MCF 10A (cell line): ENCODE data around the gene ZNF630. TPM values are rescaled to one million over a fixed set of nuclear protein-coding genes. Genes with fewer than 3 reads are reported as not detected.
"Not testable (repeated sequence)": the region's sequence is repeated elsewhere in the genome, so short reads cannot be mapped to it uniquely, and the experiment has no call there.

Experiments
- Bru-seq: library from RNA; stranded (reverse); fragments of 400-500 nt; gene quantifications from one replicate; lab custom pipeline; 2021; lab: Mats Ljungman, UMichigan
- BruChase-seq, 2 experiments: library from RNA; stranded (reverse); fragments of 400-500 nt; gene quantifications; one replicate each; lab custom pipeline; 2021; lab: Mats Ljungman, UMichigan
- BruUV-seq: library from RNA; stranded (reverse); fragments of 400-500 nt; replicated peaks from 2 replicates; lab custom pipeline; 2021; lab: Mats Ljungman, UMichigan
- CTCF ChIA-PET: fragments of 300-600 bp; sonication (Branson Sonifier 250); formaldehyde crosslinking; extraction: SDS; loops from one replicate; lab custom pipeline; 2021; ENCODE audit warnings: antibody characterized with exemption, inconsistent platforms; lab: Yijun Ruan, JAX
- POLR2A ChIA-PET: fragments of 300-600, 350-650 bp; sonication (Branson Sonifier 250); formaldehyde crosslinking; extraction: SDS; loops from one replicate; lab custom pipeline; 2020; ENCODE audit warnings: antibody characterized with exemption, inconsistent platforms; lab: Yijun Ruan, JAX
- DNase-seq: peaks from one replicate; pipeline ENCODE4 v3.0.0-alpha.2; 2018; ENCODE audit not compliant: unreplicated experiment
- H3K27ac Mint-ChIP-seq: one replicate; pipeline ENCODE4 v1.8.0; 2022; ENCODE audit warnings: mild to moderate bottlenecking, low read depth, mixed read lengths; ENCODE audit not compliant: unreplicated experiment
- H3K27me3 Mint-ChIP-seq: one replicate; pipeline ENCODE4 v1.8.0; 2022; ENCODE audit warnings: mixed read lengths; ENCODE audit not compliant: insufficient read depth, unreplicated experiment
- H3K36me3 Mint-ChIP-seq: one replicate; pipeline ENCODE4 v1.8.0; 2022; ENCODE audit warnings: mild to moderate bottlenecking, moderate library complexity, mixed read lengths; ENCODE audit not compliant: insufficient read depth, unreplicated experiment
- H3K4me1 Mint-ChIP-seq: one replicate; pipeline ENCODE4 v1.8.0; 2022; ENCODE audit warnings: mixed read lengths; ENCODE audit not compliant: insufficient read depth, unreplicated experiment
- H3K4me3 Mint-ChIP-seq: one replicate; pipeline ENCODE4 v1.8.0; 2022; ENCODE audit warnings: mild to moderate bottlenecking, moderate library complexity, mixed read lengths; ENCODE audit not compliant: unreplicated experiment
- H3K9me3 Mint-ChIP-seq: one replicate; pipeline ENCODE4 v1.8.0; 2022; ENCODE audit warnings: mixed read lengths; ENCODE audit not compliant: unreplicated experiment
- CTCF ChIP-seq: fragments of 200-600 bp; IDR thresholded peaks from one replicate; pipeline ENCODE4 v1.8.0; 2022; ENCODE audit warnings: antibody characterized with exemption, mild to moderate bottlenecking; ENCODE audit not compliant: unreplicated experiment
- intact Hi-C: fragments of 100-400 bp; cut with micrococcal nuclease; formaldehyde crosslinking; loops from 2 replicates; pipeline ENCODE4 v1.14.1; 2022
- long read RNA-seq: library from polyadenylated mRNA; stranded (forward); transcript quantifications from one replicate; pipeline ENCODE4 v2.0.0, GENCODE V29; 2022
- total RNA-seq: library from RNA; stranded (reverse); gene quantifications from 2 replicates; pipeline ENCODE4 v1.2.3, GENCODE V29; 2022

ZNF630 gene
- total RNA-seq (2.4 and 3.2 TPM in 2 replicates), Bru-seq, nascent RNA (percentile 47 among the genes with signal in this experiment), BruChase-seq, experiment 1, labeled RNA remaining after a 6-hour chase (percentile 52 among the genes with signal in this experiment), BruChase-seq, experiment 2, labeled RNA remaining after a 2-hour chase (percentile 61 among the genes with signal in this experiment)
- long read RNA-seq, partial matches to known transcripts: 0 of 6 reads
- long read RNA-seq, other reads (novel, unspliced or antisense): 5 of 6 reads

GRCh38 chrX:48071064-48071985 is at the start of gene ZNF630:
TSS of gene ZNF630 (minus strand) at chrX:48071640. CDS start at chrX:48066886, 4,754 bp downstream.
- H3K36me3 Mint-ChIP-seq: peaks cover 11% of the 10 kb centered on the region
- intact Hi-C loops: no loop called here
- POLR2A ChIA-PET: no interaction called here
- TSS peak; percentile 73 for BruUV-seq
- H3K4me3 Mint-ChIP-seq: peak within 1 kb of the TSS; percentile 81
- no peaks in the 10 kb centered on the region for H3K9me3 Mint-ChIP-seq
- no peaks in the 10 kb centered on the region for H3K27me3 Mint-ChIP-seq
- DNase-seq: no peak
- H3K4me1 Mint-ChIP-seq: no peaks in the 10 kb centered on the region
- no peak for TF ChIP-seq CTCF
- CTCF ChIA-PET: interaction anchor here (0.6 kb wide), 1 partner anchor 30 kb away, joined by 4 read pairs; no protein-coding TSS in a partner anchor
- peak within 1 kb of the TSS; percentile 92 for H3K27ac Mint-ChIP-seq

- H3K4me3 Mint-ChIP-seq: no peak overlapping the region
These were observed 36.3 kb upstream of the ZNF630 start for GRCh38 chrX:48107717-48108116.

GRCh38 chrX:48102874-48103374 is 31.5 kb upstream of the ZNF630 start:
- H3K27me3 Mint-ChIP-seq: no peaks in the 10 kb centered on the region
- H3K36me3 Mint-ChIP-seq: no peaks in the 10 kb centered on the region
- TF ChIP-seq CTCF: no peak
- ChIA-PET CTCF (no interaction called here), POLR2A (no interaction called here)
- BruUV-seq: no TSS peak
- H3K9me3 Mint-ChIP-seq: peaks cover 8% of the 10 kb centered on the region
- H3K27ac Mint-ChIP-seq: no peak overlapping the region
- H3K4me1 Mint-ChIP-seq: no peaks in the 10 kb centered on the region
- intact Hi-C loops: no loop called here
- H3K4me3 Mint-ChIP-seq: no peak overlapping the region
- DNase-seq: no peak

More at GRCh38 chrX:48107717-48108116, 36.3 kb upstream of the ZNF630 start:
- H3K27ac Mint-ChIP-seq: no peak overlapping the region
- intact Hi-C loops: no loop called here
- no peaks in the 10 kb centered on the region for H3K36me3 Mint-ChIP-seq
- ChIA-PET POLR2A (no interaction called here), CTCF (no interaction called here)
- no TSS peak for BruUV-seq
- TF ChIP-seq CTCF: no peak
- DNase-seq: no peak
- H3K4me1 Mint-ChIP-seq: no peaks in the 10 kb centered on the region
- H3K9me3 Mint-ChIP-seq: no peaks in the 10 kb centered on the region
- no peaks in the 10 kb centered on the region for H3K27me3 Mint-ChIP-seq

GRCh38 chrX:48101443-48101842 is 30.0 kb upstream of the ZNF630 start:
- no peaks in the 10 kb centered on the region for H3K36me3 Mint-ChIP-seq
- no peaks in the 10 kb centered on the region for H3K4me1 Mint-ChIP-seq
- POLR2A ChIA-PET: no interaction called here
- CTCF ChIA-PET: interaction anchor here (0.7 kb wide), 1 partner anchor 30 kb away, joined by 4 read pairs; the partner anchor contains the start of gene ZNF630
- no TSS peak for BruUV-seq
- no peaks in the 10 kb centered on the region for H3K27me3 Mint-ChIP-seq
- H3K9me3 Mint-ChIP-seq: peaks cover 8% of the 10 kb centered on the region
- DNase-seq: no peak
- H3K4me3 Mint-ChIP-seq: no peak overlapping the region
- intact Hi-C loops: no loop called here
- no peak overlapping the region for H3K27ac Mint-ChIP-seq
- no peak for TF ChIP-seq CTCF

- H3K27me3 Mint-ChIP-seq, H3K27ac Mint-ChIP-seq, H3K4me3 Mint-ChIP-seq, H3K36me3 Mint-ChIP-seq, H3K9me3 Mint-ChIP-seq, POLR2A ChIA-PET, intact Hi-C loops, DNase-seq, BruUV-seq, H3K4me1 Mint-ChIP-seq, CTCF ChIA-PET: not testable (repeated sequence)
These were observed 21.1 kb upstream of the ZNF630 start for GRCh38 chrX:48092558-48092957.
